GM21619 (cell line): ENCODE measurements around the gene KRT20.
"Not testable (repeated sequence)": the region's sequence is repeated elsewhere in the genome, so short reads cannot be mapped to it uniquely, and the experiment has no call there.

Experiments used
- ATAC-seq: cut with Tn5 transposase; IDR thresholded peaks from one replicate; pipeline ENCODE4 v1.9.1; 2021; ENCODE audit not compliant: unreplicated experiment

Gene KRT20, protein sequence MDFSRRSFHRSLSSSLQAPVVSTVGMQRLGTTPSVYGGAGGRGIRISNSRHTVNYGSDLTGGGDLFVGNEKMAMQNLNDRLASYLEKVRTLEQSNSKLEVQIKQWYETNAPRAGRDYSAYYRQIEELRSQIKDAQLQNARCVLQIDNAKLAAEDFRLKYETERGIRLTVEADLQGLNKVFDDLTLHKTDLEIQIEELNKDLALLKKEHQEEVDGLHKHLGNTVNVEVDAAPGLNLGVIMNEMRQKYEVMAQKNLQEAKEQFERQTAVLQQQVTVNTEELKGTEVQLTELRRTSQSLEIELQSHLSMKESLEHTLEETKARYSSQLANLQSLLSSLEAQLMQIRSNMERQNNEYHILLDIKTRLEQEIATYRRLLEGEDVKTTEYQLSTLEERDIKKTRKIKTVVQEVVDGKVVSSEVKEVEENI

DNA sequence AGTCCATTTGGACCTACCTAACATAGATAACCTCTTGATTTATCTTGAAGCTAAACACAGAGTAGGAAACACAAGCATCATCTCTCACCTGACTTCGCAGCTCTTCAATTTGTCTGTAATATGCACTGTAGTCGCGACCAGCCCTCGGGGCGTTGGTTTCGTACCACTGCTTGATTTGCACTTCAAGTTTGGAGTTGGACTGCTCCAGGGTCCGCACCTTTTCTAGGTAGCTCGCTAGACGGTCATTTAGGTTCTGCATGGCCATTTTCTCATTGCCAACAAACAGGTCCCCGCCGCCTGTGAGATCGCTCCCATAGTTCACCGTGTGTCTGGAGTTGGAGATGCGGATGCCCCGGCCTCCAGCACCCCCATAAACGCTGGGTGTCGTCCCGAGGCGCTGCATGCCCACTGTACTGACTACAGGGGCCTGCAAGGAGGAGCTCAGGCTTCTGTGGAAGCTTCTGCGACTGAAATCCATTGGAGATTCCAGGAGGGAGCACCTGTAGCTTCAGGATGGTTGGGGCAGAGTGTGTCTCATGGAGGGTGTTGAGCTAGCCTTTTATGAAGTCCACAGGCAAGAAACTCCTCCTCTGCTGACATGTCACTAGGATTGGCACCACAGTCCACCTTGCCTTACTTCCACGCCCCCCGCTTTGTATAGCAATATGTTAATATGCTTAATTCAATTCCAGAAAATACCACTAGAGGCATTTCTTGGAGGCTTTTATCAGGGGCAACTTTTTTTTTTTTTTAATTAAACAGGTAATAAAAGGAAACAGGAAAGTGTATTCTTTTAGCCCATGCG is at the start of gene KRT20:
KRT20 (minus strand) TSS at position 535 of the 805 bp plus-strand sequence; CDS start at position 478, 57 bp downstream.
- ATAC-seq, result no peak

DNA sequence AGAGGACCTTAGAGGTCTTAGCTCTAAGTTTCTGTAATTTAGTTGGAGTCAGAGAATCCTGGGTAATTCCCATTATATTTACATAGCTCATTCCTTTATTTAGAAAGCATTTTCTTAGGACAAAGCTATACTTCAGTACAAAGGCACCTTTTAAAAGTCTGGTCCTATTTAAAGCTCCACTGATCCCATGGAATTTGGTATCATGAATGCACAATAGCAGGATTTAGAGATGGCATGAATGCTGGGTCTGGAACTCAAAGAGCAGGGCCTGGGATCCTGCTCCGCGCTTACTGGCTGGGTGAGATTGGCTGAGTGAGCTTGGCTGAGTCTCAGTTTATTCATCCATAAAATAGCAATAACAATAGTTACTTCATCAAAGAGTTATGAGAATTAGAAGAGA is 47.6 kb upstream of the KRT20 start:
- ATAC-seq, result no peak

DNA sequence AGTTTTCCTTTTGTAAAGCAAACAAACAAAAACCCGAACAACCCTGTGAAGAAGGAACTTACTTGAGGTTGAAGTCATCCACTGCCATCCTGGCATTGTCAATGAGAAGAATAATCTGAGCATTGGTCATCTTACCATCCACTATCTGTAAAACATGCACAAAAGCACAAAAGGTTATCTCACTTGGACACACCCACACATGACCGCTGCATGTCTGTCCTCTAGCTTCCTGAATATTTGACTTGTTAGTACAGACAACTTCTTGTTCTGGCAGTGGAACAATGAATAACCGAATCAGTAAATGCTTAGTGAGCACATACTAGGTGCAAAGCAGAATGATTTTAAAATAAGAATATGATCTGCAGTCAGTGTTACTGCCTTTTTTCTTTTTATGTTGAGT is 46.3 kb upstream of the KRT20 start:
- ATAC-seq, result no peak

DNA sequence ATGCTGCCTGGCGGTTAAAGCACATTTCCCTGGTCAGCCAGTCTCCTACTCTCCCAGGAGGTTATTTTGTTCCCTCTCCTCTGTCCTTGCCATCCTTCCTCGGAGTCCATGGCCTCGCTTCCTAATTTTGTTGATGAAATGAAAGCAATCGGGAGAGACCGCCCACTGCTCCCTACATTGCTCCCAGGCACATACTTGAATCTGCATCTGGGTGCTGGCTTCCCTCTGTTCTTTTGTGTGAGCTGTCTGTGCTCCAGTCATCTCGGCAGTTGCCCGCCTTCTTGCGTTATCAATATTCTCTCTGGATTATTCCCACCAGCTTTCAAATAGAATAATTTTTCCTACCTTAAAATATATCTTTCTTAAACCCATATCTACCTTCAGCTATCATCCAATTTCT is 41.3 kb upstream of the KRT20 start:
- no peak for ATAC-seq

DNA sequence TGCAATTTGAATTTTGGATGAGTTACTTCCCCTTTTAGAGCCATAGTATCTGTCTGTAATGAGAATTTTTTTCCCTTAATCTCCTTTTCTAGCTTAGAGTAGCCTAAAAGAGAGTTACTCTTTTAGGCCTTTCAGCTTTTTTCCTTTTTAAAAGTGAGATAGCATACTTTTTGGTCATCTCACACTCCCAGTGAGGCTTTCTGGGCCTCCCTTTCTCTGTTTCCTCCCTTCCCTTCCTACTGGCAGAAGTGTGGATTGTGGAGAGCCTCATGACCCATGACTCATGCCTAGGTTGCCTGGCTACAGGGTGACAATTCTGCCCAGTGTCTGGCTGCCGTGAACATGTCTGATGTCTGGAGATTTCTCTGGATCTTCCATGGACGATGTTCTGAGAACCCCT is 37.2 kb upstream of the KRT20 start:
- no peak for ATAC-seq

DNA sequence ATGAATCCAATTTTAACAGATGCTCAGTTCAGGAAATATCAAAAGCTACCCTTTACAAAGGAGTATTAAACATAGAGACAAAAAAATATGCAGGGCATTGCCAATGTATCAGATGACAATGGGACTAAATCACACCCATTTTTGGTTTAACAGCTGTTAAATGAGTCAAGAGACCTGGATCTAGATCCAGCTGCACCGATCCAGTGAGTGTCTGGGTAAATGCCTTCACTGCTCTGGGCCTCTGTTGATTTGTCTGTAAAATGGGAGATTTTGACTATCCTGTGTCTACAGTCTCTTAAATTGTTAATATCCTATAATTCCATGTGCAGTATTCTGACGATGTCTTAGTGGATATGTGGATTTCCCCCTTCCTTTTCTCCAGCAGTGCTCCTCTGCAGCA is 36.0 kb upstream of the KRT20 start:
- no peak for ATAC-seq

DNA sequence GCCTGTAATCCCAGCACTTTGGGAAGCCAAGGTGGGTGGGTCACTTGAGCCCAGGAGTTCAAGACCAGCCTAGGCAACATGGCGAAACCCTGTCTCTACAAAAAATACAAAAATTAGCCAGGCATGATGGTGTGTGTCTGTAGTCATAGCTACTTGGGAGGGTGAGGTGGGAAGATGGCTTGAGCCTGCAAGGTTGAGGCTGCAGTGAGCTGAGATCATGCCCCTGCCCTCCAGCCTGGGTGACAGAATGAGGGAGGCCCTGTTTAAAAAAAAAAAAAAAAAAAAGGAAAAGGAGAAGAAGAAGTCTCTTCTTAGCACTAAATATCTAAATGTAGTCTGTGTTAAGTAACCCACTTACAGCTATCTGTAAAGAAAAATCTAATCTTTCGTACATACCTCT is 32.1 kb upstream of the KRT20 start:
- not testable (repeated sequence) for ATAC-seq

DNA sequence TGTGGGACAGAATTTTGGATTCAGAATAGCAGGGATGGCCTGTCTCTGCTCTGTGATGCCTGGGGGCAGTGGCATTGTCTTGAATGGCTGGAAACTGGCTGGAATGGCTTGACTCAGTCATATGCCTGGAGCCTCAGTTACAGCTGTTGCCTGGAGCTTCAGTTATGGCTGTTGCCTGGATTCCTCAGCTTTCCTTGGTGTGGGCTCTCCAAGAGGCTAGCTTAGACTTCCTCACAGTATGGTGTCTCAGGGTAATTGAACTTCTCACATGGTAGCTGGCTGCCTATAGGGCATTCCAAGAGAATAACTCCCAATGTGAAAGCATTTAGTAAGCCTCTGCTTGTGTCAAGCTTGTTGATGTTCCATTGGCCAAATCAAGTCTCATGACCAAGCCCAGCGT is 31.3 kb upstream of the KRT20 start:
- no peak for ATAC-seq

DNA sequence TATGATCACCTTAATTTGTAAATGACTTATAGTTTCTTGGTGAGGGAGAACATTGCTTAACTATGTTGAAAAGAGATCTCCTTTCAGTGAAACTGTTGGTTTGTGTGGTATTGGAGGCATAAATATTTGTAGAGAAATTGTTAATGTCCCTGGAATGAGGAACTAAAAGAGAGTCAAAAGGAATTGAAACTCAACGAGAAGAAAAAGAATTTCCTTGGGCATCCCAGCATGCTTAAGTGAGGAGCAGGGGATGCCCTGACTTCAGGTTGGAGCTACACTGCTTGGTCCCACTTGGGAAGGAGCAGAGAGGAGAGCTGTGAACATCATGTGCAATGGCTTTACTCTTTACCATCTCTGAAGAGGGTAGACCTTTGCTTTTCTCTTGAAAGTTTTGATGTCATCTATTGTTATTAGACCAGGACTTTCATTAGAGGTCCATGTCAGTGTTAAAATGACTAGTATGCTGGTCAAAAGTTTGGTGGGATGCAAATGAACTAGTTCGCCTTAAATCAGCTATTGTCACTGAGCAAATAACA is 30.7 kb upstream of the KRT20 start:
- no peak for ATAC-seq

DNA sequence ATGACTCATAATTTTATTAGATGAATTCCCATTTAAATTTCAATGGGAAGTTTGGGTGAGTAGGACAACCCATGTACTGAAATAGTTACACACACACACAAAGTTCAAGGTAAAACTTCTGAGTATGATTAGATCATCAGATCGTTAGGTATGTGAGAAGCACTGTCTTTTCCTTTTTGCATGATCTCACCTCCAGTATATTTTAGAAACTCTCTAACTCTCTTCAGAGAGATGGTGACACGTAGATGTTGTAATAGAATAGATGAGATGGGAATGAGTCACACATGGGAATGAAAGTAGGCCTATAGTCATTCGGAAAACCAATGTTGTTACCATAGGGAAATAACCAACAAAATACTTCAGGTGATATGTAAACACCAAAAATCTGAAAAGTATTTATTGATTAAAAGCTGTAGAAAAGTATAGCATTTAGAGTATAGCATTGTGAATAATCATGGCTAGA is 30.2 kb upstream of the KRT20 start:
- ATAC-seq, result no peak

DNA sequence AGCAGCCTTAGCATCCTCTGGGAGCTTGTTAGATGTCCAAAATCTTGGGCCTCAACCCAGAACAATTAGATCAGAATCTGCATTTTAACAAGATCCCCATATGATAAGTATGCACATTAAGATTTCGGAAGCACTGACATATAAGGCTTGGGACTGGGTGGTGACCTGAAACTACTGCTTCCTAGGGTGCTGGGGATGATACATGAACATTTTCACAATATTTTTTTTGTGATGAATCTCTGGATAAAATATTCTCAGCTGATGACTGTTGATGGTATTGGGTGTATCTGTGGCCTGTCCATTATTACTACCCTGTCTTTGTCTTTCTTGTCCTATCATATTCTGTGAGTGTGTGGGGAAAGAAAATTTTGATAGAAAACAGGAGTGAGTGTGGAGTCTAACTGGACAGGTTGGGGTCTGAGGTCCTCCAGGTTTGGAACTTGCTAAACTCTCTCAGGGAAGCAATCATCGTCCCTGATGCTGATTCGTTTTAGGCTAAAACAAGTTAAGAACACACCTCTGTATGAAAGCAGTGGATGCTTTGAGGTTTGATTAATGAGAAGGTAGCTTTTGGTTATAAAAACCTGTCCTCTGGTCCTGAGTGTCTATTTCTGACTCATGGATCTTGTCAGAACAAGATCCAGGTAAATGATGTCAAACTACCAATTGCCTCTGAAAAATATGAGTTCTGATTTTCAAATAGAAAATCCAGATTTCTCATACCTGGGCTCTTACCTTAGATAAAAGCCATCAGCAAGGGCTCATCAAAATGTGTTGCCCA is 29.2 kb upstream of the KRT20 start:
- no peak for ATAC-seq

DNA sequence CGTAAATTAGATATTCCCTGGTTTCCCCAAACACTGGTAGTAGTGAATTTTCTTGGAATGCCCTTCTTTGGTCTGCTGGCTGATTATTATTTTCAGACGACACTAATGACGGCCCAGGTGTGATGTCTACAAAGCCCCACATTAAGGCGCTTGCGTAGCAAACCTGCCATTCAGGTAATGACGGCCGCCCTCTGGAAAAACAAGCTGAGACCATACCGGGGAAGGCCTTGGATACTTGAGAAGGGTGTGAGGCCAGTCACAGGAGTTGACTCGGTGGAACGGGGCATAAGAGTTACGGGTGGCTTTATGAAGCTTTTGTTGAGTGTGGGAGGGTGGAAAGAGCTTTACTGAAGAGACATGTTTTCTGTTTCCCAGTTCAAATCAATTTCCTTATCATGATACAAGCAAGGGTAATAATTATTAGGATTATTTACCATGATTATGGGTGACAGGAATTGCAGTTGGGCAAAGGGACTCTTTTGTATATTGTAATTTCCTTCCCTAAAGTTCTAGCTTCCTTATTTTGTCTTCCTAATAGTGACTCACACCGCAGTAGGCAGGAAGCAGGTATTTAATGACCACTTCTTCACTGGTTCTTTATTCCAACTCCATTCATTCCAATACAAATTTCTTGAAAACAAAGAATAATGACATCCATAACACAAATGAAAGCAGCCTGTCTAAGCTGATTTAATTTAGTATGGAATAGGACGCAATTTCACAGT is 27.6 kb upstream of the KRT20 start:
- no peak for ATAC-seq

DNA sequence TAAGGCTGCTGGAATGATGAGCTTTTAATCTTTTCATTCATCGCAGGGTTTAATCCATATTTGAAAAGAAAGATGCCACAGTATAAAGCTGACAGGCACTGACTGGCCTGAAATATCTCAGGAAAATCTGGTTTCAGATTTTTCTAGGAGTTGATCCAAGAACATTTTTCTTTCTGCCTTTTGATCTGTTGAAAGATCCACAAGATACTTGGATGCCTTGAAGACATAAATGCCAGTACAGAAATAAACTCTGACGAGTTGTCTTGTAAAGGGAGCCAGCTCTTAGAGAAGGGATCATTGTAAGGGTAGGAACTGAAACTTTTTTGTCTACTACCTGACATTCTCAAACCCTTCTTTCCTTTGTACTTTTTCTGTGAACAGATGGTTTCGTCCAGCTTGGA is 25.4 kb upstream of the KRT20 start:
- no peak for ATAC-seq

DNA sequence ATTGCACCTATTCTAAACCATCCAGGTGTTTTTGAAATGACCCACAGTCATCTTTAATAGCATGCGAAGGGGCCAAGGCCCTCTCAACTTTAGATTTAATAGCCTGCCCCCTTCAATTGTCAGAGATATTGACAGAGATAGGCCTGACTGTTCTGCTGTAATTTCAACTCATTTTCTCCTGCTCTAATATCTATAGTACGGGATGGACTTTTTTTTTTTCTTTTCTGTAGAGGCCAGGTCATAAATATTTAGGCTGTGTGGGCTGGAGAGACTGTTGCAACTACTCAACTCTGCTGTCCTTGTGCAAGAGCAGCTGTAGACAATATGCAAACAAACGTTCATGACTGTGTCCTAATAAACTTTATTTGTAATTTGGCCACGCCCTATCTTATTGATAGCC is 24.7 kb upstream of the KRT20 start:
- ATAC-seq, result no peak

DNA sequence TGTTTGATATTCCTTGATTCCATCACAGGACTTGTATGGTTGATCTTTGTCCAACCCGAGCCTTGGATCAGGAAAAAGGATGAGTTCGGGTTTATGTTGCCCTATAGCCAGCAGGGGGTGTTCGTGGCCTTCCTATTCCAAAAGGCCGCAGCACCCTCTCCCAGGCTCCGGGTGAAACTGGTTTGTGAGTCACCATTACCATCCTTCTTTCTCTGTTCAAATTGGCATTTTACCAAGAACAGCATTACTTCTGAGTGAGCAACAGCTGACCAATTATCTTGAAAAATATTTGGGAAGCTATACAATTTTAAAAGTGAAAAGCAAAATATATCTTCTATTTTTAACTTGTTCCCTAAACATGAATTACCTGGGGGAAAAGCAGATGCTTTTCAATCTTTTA is 24.3 kb upstream of the KRT20 start:
- no peak for ATAC-seq

DNA sequence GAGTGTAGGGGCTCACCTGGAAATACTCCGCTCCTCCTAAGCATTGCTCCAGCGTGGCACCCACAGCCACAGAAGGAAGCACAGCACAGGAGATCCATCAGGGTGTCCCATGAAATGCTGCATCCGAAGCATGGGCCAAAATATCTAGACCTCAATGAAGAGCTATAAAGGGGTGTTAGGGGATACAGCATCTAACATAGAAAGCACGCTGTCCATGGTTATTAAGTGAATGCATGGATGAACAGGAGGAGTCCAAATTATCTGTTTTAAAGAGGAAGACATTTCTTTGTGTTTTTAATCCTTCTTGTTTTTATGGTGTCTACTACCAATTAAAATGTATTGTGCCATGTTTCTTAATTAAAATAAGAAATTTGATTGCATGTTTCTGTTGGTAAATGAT is 21.6 kb upstream of the KRT20 start:
- ATAC-seq, result no peak

DNA sequence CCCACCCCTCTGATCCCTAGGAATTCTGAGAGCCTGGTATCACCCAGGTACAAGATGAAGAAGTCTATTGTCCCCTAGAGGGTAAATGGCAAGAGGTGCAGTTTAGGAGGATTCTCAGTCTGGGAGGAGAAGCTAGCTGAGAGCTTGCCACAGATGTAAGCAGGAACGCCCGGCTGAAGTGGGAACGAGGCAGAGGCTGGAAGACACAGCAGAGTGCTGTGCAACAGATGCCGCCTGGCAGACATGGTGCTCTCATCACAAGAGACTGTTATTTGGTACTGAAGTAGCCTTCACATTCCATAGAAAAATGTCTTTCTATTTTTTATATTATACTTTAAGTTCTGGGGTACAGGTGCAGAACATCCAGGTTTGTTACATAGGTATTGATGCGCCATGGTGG is 20.3 kb upstream of the KRT20 start:
- ATAC-seq, result no peak

DNA sequence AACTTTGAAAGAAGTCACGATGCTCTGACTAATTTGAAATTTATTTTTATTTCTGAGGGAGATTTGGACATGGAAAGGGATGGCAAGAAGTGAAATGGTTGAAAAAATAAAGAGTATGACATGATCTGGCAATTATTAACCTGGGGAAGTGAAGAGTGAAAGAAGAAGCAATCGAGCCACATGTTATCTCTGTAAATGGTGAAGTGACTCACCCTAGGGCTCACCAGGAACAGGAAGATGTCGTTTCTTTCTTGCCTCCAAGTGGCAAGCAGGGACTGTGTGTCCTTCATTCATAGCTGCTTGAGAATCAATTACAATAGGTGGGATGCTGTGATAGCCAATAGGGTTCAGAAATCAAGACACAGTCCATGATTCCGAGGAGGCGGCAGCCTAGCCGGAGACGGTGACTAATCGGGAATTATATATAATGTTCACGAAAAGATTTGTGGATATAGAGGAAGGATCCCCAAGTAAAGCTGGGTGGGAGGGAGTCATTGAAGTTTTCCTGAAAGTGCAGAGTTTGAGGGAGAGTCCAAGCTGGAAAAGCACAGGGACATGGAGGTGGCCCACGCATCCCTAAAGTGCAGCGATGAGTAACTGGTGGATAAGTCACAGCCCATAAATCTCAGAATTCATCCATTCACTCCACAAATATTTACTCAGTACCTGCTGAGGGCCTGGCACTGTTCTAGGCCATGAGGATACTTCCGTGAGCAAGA is 18.2 kb upstream of the KRT20 start:
- no peak for ATAC-seq

DNA sequence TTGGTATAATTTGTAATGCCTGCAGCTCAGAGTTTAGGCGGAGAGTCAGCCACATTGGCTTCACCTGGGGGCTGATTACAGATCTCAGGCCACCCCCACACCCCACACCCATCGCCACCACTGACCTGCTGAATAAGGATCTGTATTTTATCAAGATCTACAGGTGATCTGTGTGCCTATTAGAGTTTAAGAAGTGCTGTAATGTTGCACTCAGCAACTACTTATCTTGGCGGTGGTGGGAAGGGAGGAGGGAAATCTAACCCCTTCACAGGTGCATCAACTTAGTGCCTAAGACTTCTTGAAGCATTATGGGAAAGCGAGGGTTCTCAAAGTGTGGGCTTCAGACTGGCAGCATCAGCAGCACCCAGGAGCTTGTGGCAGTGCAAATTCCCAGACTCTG is 17.5 kb upstream of the KRT20 start:
- no peak for ATAC-seq

DNA sequence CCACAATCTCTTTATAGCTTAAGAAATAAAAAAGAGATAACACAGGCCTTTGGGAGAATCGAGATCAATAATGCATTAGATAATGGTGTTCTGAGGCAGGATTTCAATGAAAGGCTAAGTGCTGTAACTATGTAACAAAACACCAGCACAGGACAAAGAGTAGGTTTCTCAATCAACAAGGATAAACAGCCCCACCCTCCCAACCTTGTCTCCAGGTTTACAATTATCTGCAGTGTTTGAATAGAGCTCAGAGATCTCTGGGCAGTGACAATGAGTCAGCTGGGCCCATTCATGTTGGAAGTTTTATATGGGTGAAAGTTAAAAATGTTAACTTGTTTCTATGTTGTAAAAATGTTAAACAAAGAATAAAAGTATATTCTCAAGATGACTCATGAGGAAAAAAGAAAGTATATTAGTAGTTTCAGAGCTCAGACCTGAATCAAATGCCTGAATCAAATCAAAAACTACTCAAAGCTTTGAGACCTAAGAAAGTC is 17.0 kb upstream of the KRT20 start:
- ATAC-seq, result no peak
